Erythroblast (primary cell): ENCODE data around the gene FBXO31.

Experiments
- DNase-seq, 2 experiments: peaks; one replicate each; lab custom pipeline; 2025; lab: John Stamatoyannopoulos, UW
- GATA1 ChIP-seq: IDR thresholded peaks from 2 replicates; pipeline ENCODE4 v1.6.1; 2011; ENCODE audit warnings: low read depth, mild to moderate bottlenecking, control low read depth, low read length, moderate library complexity
- POLR2A ChIP-seq: IDR thresholded peaks from 2 replicates; pipeline ENCODE4 v1.6.1; 2011; ENCODE audit warnings: mild to moderate bottlenecking, low read length

FBXO31 gene

GRCh38 chr16:87309620-87310525, 73.7 kb downstream of the FBXO31 start:
- TF ChIP-seq POLR2A (no peak), GATA1 (no peak)
- peak; percentile 83 to 92 for DNase-seq

DNA sequence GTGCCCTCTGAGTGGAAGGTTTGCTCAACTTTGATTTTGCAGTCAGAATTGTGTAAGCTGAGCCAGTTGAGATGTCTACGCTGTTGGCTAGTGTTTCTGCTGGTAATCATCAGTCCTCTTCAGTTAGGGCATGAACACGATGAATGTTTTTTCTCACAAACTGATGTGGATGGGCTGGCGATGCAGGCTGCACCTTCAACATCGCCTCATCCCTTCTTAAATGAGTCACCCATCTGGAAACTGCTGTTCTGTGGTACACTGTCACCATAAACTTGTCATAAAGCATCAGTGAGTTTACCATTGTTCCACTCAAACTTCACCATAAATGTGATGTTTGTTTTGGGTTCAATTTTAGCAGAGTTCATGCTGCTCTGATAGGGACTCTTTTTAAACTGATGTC, 74.8 kb downstream of the FBXO31 start:
- TF ChIP-seq POLR2A, result no peak
- TF ChIP-seq GATA1, result no peak
- no peak for DNase-seq

DNA sequence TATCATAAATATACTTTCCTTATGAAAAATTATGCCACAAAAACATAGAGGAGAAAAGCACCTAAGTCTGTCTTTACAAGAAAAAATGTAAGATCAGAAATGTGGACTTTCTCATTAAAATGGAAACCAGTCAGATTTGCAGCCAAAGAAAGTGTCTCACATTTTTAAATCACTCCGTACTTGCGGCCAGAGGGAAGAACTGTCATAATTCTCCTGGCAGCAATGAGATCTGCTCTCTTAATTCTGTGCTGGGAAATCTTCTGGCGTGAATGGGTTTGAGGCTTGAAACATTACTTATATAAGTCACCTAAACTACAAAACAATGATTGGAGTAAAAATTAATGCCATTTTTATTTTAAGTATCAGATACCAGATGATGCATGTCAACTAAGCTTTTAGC, 77.1 kb downstream of the FBXO31 start:
- no peak for DNase-seq
- TF ChIP-seq GATA1 (no peak), POLR2A (no peak)

- TF ChIP-seq POLR2A (peak; percentile 26), GATA1 (no peak)
- peak; percentile 83 to 88 for DNase-seq
These were observed 77.8 kb downstream of the FBXO31 start for GRCh38 chr16:87305505-87306391.

- TF ChIP-seq POLR2A (no peak), GATA1 (no peak)
- DNase-seq, result peak; percentile 23 to 29
These were observed 78.6 kb downstream of the FBXO31 start for GRCh38 chr16:87304951-87305350.

GRCh38 chr16:87303962-87304521, 79.5 kb downstream of the FBXO31 start:
- no peak for TF ChIP-seq GATA1
- no peak for TF ChIP-seq POLR2A
- no peak for DNase-seq

DNA sequence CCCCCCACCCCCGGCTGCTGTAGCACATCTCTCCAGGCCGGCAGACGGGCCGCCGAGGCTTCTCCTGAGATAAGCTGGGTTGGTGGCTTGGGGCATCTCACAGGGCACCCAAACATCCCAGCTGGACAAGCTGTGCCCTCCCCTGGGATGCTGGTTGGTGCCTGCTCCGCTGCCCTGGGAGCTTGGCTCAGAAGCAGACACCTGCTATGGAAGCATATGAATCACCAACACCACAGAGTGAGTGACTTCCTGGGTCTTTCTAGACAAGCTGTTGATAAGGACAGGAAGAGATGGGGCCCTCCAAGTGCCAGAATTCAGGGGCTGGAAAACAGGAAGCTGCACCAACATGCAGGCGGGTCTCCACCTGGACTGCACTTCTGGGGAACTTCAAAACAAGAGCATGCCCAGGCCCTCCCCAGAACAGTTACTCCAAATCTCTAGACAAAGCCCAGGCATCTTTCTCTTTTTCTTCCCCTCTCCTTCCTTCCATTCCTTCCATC, 80.1 kb downstream of the FBXO31 start:
- TF ChIP-seq GATA1, result no peak
- TF ChIP-seq POLR2A, result no peak
- DNase-seq, result peak in 1 of 2 experiments; percentile 33

DNA sequence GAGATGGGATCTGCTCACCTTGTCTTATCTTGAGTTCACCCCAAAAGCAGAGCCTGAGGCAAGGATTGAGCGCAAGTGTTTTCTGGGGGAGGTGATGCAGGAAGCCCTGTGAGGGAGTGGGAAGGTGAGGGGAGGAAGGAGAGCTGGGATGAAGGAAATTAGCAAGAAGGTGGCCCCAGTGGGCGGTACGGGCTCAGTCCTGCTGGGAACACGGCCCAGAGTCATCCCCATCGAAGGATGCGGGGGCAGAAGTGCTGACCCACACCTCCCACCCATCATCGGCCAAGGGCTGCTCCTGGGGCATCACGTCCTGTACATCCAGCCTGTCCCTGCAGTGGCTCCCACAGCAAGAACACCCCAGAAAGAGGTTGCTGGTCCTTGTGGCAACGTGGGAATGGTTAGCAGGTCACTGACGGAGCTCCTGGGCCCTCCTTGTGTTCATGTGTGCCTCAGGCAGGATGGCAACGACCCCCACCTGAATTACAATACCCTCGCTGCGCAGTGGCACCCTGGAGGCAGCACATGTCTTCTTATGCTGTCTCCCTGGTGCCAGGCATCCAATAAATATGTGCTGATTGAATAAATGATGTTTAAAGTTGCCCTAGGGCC, 84.6 kb downstream of the FBXO31 start:
- no peak for DNase-seq
- no peak for TF ChIP-seq POLR2A
- TF ChIP-seq GATA1, result no peak

DNA sequence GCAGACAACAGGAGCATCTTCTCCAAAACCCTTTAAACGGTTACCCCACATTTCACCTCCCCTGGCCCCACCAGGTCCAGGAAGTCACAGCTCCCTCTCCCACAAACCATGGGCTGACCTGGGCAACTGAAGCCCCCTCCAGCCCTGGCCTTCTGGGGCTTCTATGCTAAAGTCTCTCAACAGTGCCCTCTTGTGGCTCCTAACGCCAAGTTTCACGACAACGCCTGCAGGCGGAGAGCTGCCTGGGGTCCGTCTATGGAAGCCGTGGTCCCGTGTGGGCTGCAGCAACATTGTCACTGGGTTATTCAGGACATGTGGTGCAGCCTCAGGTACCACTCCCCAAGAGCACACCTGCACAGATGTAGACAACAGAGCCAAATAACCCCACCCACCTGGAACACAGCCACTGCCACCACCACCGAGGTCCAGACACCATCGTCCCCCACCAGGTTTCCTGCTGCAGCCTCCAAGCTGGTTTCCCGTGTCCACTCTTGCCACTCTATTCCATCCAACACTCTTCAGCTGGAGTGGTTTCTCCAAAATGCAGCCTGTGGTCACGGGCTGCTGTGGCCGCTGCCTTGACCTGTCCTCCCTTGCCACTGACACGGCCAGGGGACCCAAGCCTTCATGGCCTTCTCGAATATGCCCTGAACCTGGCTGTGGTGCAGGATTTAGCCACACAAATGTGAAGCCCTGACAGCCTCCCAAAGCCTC, 85.5 kb downstream of the FBXO31 start:
- no peak for TF ChIP-seq GATA1
- no peak for TF ChIP-seq POLR2A

GRCh38 chr16:87297407-87297806, 86.2 kb downstream of the FBXO31 start:
- TF ChIP-seq GATA1, result no peak
- no peak for TF ChIP-seq POLR2A

More for the DNA sequence above, 85.5 kb downstream of the FBXO31 start:
- DNase-seq, result peak; percentile 32 to 65

DNA sequence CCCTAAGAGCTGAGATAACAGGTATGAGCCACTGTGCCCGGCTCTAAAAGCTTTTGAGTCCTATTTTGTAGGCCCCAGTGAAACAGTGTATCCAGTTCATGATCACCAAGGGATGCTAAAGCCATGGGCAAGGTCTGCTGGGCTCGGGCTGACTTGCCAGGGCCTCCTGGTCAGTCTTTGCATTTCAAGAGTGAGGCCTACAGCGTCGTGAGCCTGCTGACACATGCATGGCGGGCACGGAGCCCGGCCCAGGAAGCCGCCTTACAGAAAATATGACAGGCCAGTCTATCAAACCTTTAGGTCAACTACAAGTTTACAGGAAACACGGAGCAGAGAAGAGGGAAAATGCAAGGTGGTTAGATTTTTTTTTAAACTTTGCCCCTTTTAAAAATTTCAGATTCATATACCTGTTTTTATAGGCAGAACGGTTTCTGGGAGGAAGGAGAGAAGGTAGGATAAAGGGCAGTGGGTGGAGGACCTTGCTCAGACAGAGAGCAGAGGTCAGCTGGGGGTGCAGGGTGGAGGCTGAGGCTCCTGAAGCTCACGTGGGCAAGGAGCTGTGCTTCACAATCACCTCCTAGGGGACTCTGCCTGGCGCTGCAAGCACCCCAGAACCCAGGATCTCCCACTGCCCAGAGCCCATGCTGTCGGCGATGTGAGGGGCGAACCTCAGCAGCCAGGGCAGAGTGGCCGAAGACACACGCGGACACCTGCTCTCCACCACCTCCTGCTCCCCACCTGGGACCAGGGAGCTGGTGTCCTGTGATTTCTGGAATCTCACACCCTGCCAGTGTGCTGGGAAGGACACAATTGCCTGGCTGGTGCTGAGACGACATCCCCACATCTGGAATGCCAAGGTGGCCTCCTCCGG, 87.7 kb downstream of the FBXO31 start:
- no peak for DNase-seq
- no peak for TF ChIP-seq GATA1
- no peak for TF ChIP-seq POLR2A

More at GRCh38 chr16:87297407-87297806, 86.2 kb downstream of the FBXO31 start:
- DNase-seq, result no peak
